K562 (cell line): ENCODE data around the gene RNLS. TPM values are rescaled to one million over a fixed set of nuclear protein-coding genes. Genes with fewer than 3 reads are reported as not detected.

Experiments used
- ATF1 ChIP-seq, 2 experiments: fragments of 450-650 bp in 1 of 2; IDR thresholded peaks; 2 replicates each; pipeline ENCODE4 v1.6.1; 2016; ENCODE audit warnings: missing compliant biosample characterization in 1 of 2, missing genetic modification characterization in 1 of 2
- E2F6 ChIP-seq, 2 experiments: IDR thresholded peaks; 2 replicates each; pipeline ENCODE4 v1.6.1; 2011; ENCODE audit warnings: borderline replicate concordance in 1 of 2, control low read depth in 1 of 2, low read depth in 1 of 2, low read length in 1 of 2, mild to moderate bottlenecking in 1 of 2, mixed read lengths in 1 of 2, moderate library complexity in 1 of 2; ENCODE audit not compliant: insufficient read depth in 1 of 2, insufficient read length in 1 of 2, poor library complexity in 1 of 2, severe bottlenecking in 1 of 2; ENCODE audit errors: extremely low read depth in 1 of 2
- HMG20A ChIP-seq: fragments of 450-650 bp; formaldehyde crosslinking; conservative IDR thresholded peaks from 2 replicates; pipeline ENCODE4 v1.4.0; 2020; ENCODE audit warnings: mild to moderate bottlenecking, mixed read lengths
- ID3 ChIP-seq, 2 experiments: fragments of 250-450 bp in 1 of 2; fragments of 450-650 bp in 1 of 2; sonication (Bioruptor Pico) in 1 of 2; IDR thresholded peaks; 2 replicates each; pipeline versions ENCODE4 v1.6.1 to v1.8.0; 2016 to 2021; ENCODE audit warnings: mild to moderate bottlenecking in 2 of 2, moderate library complexity in 2 of 2, missing compliant biosample characterization in 1 of 2, missing genetic modification characterization in 1 of 2
- ILK ChIP-seq: fragments of 450-650 bp; IDR thresholded peaks from 2 replicates; pipeline ENCODE4 v1.6.1; 2016; ENCODE audit warnings: missing genetic modification characterization, low read depth, mild to moderate bottlenecking, missing compliant biosample characterization, moderate library complexity, borderline replicate concordance
- LARP7 ChIP-seq: fragments of 450-650 bp; IDR thresholded peaks from 2 replicates; pipeline ENCODE4 v1.6.1; 2016
- NR0B1 ChIP-seq: fragments of 450-650 bp; IDR thresholded peaks from one replicate; pipeline ENCODE4 v1.6.1; 2018; ENCODE audit warnings: mild to moderate bottlenecking, moderate library complexity; ENCODE audit not compliant: partially characterized antibody
- PRPF4 ChIP-seq: fragments of 200-400 bp; formaldehyde crosslinking; IDR thresholded peaks from one replicate; pipeline ENCODE4 v1.6.1; 2017; ENCODE audit warnings: low read length, low read depth, mild to moderate bottlenecking; ENCODE audit not compliant: insufficient read depth, poor library complexity, severe bottlenecking
- polyA plus RNA-seq, 8 experiments: library from polyadenylated mRNA; depleted of rRNA in 4 of 8; stranded (reverse) in 5 of 8; unstranded in 3 of 8; fragments of >200 nt; fragmentation: Nextera tagmentation in 2 of 8; fragmentation: Illumina TruSeq in 1 of 8; extraction: Ambion mirVana in 2 of 8; extraction: Trizol in 1 of 8; gene quantifications; 2 replicates each; pipeline versions ENCODE4 v1.2.1 to v1.2.3, GENCODE V29; 2011 to 2014; ENCODE audit warnings: inconsistent platforms in 1 of 8, missing spikeins in 1 of 8
- total RNA-seq, 7 experiments: library from RNA; depleted of rRNA in 6 of 7; stranded (reverse); fragments of >200 nt in 6 of 7; fragmentation: Illumina TruSeq in 2 of 7; extraction: Trizol in 2 of 7; gene quantifications; 2 replicates each; pipeline versions ENCODE4 v1.2.1 to v1.2.3, GENCODE V29; 2011 to 2021; ENCODE audit warnings: low replicate concordance in 1 of 7

Gene RNLS
- total and polyA plus RNA-seq, 9 of the 15 experiments (the other 6 are each of a cell fraction or from before 2014, with no cell fraction given): 0.14 to 0.72 (median 0.41) TPM; not detected in 3

- TF ChIP-seq NR0B1 (no peak), HMG20A (CRISPR knock-in tag) (no peak), ID3 (CRISPR knock-in tag; IDR thresholded peaks at IDR 0.05) (no peak), ID3 (tag; IDR thresholded peaks at IDR 0.05) (no peak), PRPF4 (no peak), ILK (tag) (no peak), LARP7 (no peak), ATF1 (CRISPR knock-in tag; IDR thresholded peaks at IDR 0.05) (no peak), ATF1 (tag; IDR thresholded peaks at IDR 0.05) (no peak), E2F6 (IDR thresholded peaks at IDR 0.05; ENCODE audit: borderline replicate concordance in 1 of 2, extremely low read depth in 1 of 2, insufficient read depth in 1 of 2, insufficient read length in 1 of 2, low read depth in 1 of 2, low read length in 1 of 2, poor library complexity in 1 of 2, severe bottlenecking in 1 of 2) (no peak)
Measured at GRCh38 chr10:88463811-88464210, 119.3 kb downstream of the RNLS start (continued).
